ENCODE measurements around the gene ZEB1.
"Not testable (repeated sequence)": the region's sequence is repeated elsewhere in the genome, so short reads cannot be mapped to it uniquely, and the experiment has no call there.

The ZEB1 gene

DNA sequence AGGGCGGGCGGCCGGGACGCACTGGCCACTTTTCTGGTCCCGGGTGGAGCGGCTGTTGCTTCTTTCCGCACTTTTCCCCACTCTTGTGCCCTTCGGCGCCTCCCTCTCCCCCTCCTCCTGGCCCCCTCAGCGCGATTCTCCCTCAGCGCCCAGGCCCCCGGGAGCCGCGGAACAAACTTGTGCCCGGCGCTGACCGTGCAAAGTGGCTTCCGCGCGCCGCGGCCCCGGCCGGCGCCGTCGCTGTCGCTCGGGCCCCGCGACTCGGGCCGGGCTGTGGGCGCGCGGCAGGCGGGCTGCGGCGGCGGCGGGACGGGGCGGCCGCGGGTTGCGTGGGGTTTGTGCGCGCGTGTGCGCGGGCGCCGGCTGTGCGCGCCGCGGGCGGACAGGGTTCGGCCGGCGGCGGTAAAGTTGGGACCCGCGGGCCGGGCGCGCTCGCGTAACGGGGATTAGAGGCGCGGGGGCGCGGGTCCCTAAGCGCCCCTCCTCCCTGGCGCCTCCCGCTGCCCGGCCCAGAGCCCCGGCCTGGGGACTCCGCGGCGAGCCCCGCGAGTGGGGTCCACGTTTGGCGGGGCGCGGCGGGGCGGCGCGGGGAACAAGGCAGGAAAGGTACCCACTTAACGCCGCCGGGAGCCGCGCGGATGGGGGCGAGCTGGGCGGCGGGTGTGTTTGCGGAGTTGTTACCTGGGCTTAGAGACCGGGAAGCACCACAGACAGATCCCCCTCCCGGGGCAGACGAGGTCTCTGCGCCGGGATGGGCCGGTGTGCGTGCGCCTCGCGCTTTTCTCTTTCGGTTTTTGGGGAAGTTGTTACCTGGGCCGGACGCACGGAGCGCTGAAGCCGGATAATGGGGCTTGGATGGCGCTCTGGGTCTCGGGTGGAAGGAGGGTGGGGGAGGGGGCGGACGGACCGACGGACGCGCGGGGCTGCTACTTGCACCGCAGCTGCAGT lies 860 bp downstream of the ZEB1 start:
- DNase-seq = peak; percentile 74

DNA sequence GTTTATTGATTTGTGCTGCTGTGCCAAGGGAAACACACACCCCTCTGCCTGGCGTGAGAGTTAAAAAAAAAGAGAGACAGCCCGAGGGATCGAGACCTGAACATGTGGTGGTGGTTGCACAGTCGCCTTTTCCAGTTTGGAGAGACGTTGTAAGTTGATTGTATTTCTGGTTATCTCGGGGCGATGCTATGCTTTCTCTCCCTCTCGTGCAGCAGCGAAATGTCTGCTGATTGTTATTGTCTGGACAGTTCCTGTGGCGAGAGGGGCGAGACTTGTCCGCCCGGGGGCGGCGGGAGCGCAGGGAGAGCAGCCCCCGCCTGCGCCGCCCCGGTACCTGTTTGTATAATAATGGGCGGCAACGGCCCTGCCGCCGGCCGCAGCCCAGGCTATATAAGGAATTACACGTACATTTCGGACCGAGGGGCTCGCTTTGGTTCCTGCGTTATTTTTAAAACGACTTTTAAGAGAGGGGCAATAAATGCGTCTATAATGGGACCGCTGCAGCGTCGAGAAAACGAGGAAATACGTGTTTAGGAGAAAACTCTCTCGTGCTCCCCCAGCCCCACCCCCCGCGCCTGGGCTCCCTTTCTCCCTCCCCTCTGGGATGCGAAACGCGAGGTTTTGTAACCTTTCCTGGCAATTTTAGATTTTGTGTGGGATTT lies 1.7 kb downstream of the ZEB1 start:
- DNase-seq = peak; percentile 80

DNA sequence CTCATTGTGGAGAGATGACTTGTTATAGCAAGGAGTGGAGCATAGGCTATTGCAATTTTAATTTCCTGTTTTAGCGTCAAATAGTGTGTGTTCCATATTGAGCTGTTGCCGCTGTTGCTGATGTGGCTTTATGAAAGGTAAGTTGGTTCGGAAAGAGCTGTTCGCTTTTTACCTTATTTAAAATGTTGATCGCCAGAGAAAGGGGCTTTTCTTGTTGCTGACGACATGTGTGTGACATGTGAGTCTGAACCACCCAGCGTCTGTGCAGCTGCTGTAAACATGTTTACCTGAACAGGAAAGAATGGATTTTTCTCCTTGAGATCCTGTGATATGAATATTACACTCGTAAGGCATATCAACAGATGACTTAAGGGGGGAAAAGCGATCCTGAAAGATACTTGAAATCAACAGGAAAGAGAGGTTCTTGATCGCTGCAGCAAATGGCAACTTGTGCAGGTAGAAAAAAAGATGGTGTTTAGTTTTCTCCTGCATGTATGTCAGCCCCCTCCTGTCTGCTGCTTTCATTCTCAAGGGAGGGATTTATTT lies 2.5 kb downstream of the ZEB1 start:
- DNase-seq = peak; percentile 56

DNA sequence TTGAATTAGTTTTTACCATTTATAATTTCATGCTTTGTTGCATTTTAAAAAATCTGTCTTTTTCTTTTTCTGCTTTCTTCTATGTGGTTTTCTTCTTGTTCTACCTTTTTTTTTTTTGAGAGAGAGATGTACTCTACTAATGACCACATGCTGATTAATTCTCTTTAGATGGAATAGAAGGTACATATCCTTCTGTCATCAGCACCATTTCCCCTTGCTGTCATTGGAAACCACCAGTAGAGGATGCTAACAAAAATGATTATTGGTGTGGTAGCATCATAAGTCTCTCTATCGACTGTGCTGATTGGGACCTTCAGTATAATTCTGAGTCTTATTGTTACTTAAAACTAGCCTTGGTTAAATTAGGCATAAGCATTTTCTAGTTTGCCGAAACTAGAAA lies 3.6 kb downstream of the ZEB1 start:
- DNase-seq = peak; percentile 42

DNA sequence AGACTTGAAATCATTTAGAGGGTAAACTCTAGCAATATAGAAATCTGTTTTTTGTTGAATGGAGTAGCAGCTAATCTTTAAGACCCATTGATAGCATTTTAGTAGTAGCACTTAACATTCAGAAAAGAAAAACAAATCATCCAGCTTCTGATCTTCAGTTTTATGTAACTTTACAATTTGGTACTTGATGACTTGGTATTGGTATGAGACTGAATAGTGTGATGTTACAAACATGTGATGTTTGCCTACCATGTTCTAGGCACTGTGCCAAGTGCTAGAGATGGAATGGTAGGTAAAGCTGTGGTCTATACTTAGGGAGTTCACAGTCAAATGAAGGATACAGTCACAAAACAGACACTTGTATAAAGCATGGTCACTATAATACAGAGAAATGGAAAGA lies 21.3 kb downstream of the ZEB1 start:
- peak; percentile 73 for DNase-seq

DNA sequence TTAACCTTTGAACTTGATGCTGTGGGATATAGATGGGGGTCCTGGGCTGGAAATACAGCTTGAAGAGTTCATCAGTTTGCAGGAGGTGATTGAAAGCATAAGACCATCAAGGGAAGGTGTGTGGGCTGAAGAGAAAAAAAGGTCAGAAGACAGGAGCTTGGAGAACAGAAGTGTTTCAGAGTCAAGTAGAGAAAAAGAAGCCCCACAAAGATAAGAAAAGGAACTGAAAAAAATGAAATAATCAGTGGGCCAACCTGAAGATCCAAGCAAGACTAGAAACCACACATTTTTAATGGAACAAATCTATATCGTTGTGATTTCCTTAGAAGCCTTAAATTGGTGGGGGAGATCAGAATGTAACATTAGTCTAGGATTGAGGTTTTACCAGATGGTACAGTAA lies 22.5 kb downstream of the ZEB1 start:
- no peak for DNase-seq

DNA sequence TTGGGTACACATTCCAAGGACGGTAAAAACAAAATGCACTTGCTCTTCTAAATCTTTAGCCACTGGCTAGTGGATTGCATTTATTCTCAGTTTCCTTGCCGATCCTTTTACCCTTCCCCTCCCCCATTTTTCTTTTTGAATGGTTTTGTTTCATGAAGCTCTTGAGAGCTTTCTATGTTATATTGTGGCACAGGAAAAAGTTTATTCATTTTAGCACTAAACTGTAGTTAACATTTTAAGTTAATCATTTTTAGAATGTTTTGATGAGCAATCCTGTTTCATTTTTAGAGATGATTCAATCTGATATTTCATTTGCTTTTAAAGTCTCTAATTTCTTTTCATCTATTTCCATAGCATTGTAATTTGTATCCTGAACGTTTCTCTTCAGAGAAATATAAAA lies 24.0 kb downstream of the ZEB1 start:
- DNase-seq = no peak

DNA sequence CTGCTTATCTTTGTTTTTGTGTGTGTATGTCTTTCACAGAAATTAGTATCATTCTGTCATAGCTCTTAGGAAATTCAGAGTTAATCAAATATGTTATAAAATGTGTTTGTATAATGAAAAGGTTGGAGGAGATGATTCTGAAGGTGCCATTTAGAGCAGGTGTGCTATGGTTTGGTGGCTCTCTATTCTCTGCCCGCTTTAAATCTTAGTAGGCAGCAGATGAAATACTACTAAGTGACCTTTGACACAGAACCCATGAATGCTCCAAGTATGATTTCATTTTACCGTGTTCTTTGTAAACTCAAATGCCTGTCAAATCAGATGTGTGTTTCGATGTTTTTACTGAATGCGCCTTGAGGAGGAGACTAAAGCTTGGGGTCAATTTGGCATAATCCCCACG lies 24.5 kb downstream of the ZEB1 start:
- DNase-seq = no peak

DNA sequence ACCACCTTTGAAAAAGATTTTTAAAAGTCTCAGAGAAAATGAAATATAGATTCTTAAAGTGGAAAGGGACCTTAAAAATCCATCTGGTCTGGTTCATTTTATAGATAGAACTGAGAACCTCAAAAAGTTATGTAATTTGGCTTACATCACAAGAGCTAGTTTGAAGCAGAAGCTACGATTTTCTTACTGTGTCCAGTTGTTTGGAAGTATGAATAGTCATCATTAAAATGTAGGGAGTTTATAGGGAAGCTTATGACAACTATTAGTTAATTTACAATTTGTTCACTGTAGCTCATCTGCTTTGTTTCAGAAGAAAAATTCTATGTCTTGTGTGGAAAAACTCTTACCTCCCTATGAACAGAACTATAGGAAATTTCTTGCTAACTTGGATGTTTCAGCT lies 26.9 kb downstream of the ZEB1 start:
- no peak for DNase-seq

DNA sequence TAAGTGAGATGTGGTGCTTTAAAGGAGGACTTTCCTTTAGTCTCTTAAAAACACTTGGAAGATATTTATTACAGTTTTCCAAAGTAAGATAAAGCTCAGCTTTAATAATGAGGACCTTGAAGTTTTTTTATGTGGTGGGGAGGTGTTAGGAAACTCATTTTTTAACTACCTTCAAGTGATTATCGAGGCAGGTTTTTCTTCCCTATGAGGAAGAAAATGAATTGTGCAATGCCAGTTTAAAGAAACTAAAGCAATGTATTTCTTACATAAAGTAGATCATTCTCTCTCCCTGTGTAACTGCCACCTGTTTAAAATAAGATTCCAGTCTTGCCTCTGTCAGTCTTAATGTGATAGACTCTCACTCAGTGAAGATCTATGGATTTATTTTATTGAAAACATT lies 27.9 kb downstream of the ZEB1 start:
- DNase-seq = no peak

DNA sequence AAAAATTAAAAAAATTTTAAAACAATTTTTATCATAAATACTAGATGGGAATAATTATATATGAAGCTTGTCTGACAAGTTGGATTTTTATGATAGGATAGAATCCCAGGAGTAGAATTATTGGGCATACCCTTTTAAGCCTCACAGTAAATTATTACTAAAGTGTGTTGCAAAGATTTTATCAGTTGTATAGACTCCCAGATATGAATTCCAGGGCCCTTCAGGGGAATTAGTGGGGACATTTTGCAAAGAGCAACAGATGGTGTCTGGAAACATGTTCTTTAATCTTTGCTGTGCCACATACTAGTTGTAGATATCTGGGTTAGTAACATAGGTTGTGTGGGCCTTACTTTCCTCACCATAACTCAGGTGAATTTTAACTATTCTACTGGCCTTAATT lies 28.7 kb downstream of the ZEB1 start:
- no peak for DNase-seq

DNA sequence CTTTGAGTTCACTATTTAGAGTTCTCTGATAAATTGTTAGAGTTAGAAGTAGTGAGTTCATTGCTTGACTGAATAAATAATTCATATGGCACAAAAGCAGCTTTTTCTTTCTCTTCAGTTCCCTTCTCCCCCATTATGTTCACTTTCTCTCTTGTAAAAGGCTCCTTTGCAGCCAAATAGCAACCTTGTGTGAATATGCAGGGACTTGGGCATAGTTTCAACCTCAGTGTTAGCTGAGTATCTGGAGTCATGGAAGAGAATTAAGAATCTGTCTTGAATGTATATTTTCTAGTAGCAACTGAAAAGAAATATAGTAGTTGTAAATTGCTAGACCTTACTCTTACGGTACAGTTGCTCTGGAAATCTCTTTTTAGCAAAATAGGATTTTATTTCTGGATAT lies 31.9 kb downstream of the ZEB1 start:
- DNase-seq = no peak

DNA sequence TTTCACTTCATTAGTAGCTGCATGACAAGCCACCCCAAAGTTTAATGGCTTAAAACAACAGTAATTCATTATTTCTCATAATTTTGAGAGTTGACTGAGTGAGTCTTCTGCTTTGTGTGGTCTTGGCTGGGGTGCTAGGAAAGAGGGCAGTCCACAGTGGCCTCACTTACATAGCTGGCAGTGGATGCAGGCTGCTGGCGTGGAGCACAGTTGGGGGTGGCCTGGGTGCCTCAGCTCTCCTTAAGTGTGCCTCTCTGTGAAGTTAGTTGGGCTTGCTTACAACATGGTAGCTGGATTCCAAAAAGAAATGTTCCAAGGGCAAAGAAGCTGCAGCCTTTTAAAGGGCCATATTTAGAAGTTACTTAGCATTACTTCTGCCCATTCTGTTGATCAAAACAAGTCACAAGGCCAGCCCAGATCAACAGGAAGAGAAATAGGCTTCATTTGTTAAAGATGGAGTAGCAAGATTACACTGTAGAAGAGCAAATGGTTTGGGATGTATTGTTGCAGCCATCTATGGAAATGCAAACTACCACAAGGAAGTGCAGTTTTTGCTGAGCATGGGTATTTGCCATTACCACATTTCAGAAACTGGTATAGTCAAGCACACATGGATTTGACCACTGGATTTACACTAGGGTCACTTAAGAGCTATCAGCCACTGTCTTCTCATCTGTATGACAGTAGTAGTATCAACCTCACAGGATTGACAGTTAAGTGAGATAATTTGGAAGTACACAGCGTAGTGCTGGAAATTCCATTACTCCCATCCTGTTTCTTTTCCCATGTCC lies 33.6 kb downstream of the ZEB1 start:
- no peak for DNase-seq

DNA sequence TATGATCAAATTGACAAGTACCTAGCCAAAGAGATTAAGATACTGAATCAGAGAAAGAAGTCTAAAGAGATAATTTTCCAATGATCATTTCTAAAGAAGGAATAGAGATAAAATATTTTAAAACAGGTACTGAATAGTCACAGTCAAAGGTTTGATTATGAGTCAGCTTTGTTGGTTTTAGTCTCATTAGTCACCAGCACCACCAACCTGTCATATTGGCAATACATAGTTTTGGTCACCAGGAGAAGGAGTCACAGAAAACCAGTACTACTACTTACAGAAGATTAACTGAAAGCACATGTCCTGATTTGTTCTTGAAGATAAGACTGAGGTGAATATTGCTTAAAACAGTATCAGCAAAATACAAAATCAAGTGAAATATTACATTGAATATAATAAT lies 34.6 kb downstream of the ZEB1 start:
- DNase-seq = peak; percentile 81

DNA sequence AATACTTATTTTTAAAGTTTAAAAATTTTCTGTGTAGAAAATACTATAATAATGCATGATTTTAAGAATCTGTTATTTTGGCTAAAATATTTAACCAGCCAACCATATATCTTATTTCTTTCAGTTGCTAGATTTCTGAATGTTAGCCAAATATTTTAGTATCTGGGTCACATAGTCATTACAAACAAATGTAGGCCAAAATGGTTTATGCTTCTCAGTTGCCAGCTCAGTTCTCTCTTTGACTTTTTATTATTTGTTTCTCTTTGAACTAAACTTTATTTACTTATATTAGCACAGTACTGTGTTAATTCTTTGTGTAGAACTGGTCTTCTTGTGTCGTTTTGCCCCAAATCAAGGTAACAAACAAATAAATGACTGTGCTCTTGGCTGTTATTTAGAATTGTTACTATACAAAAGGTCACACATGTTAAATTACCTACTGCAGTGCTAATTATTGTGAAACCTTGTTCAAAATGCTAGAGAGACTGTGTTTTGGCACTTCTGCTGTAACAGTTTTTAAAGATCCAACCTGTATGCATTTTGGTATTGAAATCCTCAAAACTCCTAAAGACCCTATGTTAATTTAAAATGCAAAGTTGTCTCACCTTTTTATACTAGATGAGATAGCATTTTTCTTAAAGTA lies 39.8 kb downstream of the ZEB1 start:
- DNase-seq = no peak

DNA sequence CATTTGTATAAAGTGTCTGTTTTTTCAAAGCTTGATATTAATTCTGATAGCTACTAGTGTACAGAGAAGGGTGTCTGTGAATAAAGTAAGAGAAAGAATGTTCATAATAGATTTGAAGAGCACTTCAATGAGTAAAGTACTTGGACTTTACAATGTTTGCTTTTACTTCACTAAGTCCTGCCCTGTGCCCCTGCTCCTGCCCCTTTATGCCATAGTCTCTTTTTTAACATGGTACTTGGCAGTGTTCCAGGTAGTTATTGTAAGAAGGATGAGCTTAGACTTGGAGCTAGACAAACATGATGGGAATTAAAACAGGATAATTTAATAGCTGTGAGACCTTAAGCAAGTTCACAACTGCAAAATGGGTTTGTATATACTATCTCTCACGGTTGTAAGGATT lies 41.0 kb downstream of the ZEB1 start:
- DNase-seq = peak; percentile 76

DNA sequence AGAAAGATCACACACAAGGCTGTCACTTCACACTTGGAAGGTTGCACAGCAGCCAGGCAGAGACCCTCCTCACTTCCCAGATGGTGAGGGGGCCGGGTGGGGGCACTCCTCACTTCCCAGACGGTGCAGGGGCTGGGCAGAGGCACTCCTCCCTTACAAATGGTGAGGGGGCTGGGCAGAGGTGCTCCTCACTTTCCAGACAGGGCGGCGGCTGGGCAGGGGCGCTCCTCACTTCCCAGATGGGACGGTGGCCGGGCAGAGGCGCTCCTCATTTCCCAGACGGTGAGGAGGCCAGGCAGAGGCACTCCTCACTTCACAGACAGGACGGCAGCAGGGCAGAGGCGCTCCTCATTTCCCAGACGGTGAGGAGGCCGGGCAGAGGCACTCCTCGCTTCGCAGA lies 42.5 kb downstream of the ZEB1 start:
- DNase-seq = not testable (repeated sequence)

DNA sequence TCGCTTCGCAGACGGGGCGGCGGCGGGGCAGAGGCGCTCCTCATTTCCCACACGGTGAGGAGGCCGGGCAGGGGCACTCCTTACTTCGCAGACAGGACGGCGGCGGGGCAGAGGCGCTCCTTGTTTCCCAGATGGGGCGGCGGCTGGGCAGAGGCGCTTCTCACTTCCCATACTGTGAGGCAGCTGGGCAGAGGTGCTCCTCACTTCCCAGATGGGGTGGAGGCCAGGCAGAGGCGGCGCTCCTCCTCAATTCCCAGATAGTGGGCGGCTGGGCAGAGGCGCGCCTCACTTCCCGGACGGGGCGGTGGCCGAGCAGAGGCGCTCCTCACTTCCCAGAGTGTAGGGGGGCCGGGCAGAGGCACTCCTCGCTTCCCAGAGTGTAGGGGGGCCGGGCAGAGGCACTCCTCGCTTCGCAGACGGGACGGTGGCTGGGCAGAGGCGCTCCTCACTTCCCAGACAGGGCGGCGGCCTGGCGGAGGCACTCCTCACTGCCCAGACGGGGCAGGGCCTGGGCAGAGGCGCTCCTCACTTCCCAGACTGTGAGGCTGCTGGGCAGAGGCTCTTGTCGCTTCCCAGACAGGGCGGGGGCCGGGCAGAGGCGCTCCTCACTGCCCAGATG lies 43.1 kb downstream of the ZEB1 start:
- DNase-seq = no peak

DNA sequence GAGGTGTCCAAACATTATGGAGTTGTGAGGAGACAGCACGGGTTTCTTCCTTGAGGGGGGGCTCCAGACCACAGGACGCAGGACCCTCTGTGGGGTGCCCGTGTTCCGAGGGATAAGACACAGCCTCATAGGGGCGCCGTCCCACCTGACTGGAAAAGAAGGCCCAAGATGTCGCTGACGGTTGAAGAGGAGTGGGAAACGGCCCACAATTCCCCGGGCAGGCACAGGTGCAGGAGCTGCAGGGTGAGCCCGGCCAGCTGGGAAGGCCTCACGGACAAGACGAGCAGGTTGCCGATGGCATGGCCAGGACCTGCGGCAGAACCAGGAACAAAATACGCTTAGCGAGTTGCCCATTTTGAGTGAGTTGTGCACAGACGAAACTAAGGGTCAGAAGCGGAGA lies 44.7 kb downstream of the ZEB1 start:
- DNase-seq = not testable (repeated sequence)

DNA sequence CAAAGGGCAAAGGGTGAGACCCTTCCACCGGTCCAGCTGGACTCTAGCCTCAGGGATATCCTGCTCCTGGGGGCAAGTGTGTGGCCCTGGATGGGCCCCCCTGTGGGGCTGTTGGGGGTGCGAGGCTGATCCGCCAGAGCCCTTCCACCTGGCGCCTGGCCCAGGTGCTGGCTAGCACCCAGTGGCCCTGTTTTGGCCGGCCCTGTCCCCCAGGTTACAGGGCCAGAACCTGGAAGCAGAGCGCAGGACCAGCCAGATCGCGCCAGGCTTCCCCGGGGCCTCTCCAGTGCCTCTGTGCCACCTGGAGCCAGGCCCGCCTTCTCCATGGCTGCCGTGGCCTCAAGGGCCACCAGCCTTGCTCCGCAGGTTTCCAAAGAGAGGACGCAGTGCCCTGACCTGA lies 45.2 kb downstream of the ZEB1 start:
- not testable (repeated sequence) for DNase-seq

DNA sequence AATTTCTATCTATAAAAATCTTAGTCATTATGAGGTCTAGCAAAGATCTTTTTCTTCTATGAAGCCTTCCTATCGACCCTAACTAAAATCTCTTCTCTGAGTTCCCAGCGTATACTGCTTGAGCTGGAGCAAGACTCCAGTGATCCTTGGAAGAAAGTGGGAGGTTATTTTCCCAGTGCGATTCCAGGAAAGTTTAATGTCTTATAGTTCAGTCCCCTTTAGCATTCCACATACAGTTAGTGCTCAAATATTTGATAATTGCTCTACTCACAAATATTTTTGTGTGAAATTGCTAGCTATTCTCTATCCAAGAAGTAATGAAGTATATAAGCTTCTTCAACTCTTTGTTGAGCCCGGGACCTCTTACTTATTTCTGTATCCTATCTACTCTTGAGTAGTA lies 47.7 kb downstream of the ZEB1 start:
- DNase-seq = no peak

DNA sequence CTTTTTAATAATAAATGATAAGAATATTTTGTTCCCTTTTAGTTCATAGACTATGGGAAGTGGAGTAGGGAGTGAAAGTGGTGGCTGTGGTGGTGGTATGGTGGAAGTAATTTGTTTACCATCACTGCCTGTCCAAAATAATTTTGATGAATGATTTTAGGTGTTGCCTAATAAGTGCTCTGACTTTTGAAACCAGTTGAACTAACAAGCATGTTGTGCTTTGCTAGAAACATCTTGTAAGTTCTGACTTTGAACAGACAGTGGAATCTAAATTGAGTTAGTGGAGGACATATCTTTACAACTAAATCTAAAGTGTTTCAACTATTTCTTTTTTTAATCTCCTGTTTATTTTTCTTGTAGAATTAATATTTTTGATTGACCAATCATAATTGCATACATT lies 49.7 kb downstream of the ZEB1 start:
- DNase-seq = no peak
